Measurements from ENCODE around the gene NPM1.
A peak's percentile ranks its signal among the peaks of the same experiment; 100 is the strongest.

The NPM1 gene

DNA sequence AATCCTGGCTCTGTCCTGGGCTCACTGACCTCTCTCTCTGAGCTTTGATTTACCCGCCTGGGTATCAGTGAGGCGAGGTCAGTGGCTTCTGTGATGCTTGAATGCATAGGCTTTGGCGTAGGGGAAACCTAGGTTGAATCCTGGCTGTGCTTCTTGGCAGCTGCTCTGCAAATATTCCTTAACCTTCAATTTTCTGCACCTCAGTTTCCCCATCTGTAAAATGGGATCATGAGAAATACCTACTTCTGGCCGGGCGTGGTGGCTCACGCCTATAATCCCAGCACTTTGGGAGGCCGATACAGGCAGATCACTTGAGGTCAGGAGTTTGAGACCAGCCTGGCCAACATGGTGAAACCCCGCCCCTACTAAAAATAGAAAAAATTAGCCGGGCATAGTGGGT is 39.0 kb downstream of the NPM1 start:
- TF ChIP-seq, protein P1, sequence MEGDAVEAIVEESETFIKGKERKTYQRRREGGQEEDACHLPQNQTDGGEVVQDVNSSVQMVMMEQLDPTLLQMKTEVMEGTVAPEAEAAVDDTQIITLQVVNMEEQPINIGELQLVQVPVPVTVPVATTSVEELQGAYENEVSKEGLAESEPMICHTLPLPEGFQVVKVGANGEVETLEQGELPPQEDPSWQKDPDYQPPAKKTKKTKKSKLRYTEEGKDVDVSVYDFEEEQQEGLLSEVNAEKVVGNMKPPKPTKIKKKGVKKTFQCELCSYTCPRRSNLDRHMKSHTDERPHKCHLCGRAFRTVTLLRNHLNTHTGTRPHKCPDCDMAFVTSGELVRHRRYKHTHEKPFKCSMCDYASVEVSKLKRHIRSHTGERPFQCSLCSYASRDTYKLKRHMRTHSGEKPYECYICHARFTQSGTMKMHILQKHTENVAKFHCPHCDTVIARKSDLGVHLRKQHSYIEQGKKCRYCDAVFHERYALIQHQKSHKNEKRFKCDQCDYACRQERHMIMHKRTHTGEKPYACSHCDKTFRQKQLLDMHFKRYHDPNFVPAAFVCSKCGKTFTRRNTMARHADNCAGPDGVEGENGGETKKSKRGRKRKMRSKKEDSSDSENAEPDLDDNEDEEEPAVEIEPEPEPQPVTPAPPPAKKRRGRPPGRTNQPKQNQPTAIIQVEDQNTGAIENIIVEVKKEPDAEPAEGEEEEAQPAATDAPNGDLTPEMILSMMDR (IDR thresholded peaks at IDR 0.05): no peak

DNA sequence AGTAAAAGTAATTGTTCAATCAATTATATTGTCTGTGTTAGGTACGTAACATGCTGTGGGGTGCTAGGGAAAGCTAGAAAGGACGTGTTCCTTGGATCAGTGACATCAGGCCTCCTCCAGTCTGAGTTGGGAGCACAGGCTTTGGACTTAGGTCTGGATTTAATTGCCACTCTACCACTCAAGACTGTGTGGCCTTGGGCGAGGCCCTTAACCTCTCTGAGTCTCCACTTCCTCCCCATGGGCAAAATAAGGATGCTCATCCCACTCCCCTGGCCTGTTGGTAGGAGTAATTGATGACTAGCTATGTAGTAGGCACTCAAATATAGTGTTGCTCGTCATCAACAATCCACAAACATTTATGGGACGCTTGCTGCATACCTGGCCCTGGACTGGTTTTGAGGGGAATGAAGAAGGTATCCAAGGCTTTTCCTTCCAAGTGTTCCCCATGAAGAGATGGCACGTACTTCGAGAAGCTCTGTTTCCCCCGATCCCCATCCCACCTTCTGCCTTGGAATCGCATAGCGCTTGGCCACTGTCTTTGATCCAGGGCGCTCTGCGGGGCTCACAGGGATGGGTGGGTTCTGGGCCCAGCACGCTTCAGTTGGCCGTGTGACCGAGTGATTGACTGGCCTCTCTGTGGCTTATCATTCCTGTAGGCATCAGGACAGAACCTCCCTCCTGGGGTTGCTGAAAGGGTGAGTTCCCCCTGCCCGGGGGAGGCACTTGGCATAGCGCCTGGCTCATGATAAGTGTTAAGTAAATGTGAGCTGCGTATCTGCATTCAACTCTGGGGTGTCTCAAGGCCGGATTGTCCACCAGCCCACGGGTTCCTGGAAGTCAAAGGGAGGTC is 39.9 kb downstream of the NPM1 start:
- intact Hi-C loops (cut with DNase I; ENCODE audit: low total_unique reads): no loop called here
- Histone ChIP-seq H3K4me3 (no peak overlapping the region), H3K27me3 (no peaks in the 10 kb centered on the region), H3K27ac (no peak overlapping the region), H3K36me3 (no peaks in the 10 kb centered on the region), H3K4me1 (no peaks in the 10 kb centered on the region), H3K9me3 (no peaks in the 10 kb centered on the region)
- TF ChIP-seq, protein P1 (IDR thresholded peaks at IDR 0.05): no peak
- DNase-seq: peak in 1 of 2 donors; percentile 40

More for the DNA sequence above, 39.0 kb downstream of the NPM1 start:
- no peaks in the 10 kb centered on the region for H3K27me3 ChIP-seq
- no peak overlapping the region for H3K4me3 ChIP-seq
- no peak overlapping the region for H3K27ac ChIP-seq
- H3K36me3 ChIP-seq: no peaks in the 10 kb centered on the region
- DNase-seq: peak in 1 of 2 donors; percentile 43
- H3K9me3 ChIP-seq: no peaks in the 10 kb centered on the region
- no peaks in the 10 kb centered on the region for H3K4me1 ChIP-seq
- intact Hi-C loops (cut with DNase I; ENCODE audit: low total_unique reads): no loop called here

DNA sequence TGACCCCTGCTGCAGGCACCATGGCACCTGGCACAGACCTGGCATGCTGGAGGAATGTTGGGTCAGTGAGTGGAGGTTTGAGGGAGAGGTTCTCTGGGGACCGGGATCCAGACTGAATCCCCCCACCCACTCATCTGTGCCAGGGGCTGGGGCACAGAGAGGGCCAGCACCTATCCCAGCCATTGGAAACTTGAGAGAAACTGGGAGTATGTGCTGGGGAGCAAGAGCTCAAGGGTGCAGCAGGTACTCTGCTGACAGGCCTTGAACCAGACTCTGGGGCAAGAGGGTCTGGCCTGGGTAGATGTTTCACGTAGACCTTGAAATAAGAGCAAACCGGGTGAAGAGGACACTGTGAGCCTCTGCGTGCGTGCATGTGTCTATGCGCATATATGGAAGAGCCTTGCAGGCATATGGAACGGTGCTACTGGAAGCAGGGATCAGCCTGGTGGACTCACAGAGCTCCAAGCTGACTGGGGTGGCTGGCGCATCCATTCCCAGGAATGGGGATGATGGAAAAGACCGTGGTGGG is 40.6 kb downstream of the NPM1 start:
- H3K4me3 ChIP-seq: no peak overlapping the region
- DNase-seq: peak; percentile 10 to 37
- H3K36me3 ChIP-seq: no peaks in the 10 kb centered on the region
- no peaks in the 10 kb centered on the region for H3K4me1 ChIP-seq
- no peaks in the 10 kb centered on the region for H3K9me3 ChIP-seq
- intact Hi-C loops (cut with DNase I; ENCODE audit: low total_unique reads): no loop called here
- TF ChIP-seq, protein P1 (IDR thresholded peaks at IDR 0.05): no peak
- no peak overlapping the region for H3K27ac ChIP-seq
- H3K27me3 ChIP-seq: no peaks in the 10 kb centered on the region

DNA sequence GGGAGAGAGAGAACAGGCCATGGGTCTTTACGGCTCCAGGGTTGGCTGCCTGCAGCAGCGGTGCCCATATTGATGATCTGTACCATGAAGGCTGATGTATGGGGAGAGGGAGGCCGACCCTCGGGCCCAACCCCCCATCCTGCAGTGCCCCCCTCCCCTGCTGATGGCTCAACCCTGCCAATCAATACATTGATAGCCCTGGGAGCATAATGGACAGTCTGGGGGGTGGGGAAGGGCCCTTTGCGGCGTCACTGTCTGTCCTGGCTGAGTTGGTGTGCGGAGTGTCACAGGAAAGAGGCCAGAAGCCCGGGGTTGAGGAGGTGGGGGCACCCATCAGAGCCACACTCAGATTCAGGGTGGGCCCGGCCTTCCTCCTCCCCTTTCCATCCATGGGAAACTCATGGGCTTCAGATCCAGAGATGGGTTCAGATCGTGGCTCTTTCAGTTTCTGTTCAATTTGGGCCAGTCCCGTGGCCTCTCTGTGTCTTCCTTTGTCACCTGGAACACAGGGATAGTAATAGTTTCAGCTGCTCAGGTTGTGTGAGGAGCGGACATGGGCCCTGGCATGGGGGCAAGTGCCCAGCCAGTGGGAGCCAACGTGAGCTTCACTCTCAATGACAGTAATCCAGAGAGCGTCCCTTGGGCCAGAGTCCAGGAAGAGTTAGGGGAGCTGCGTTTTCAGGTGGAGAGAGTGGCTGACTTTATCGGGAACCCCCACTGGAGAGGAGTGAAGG is 41.3 kb downstream of the NPM1 start:
- DNase-seq: peak; percentile 16 to 50
- intact Hi-C loops (cut with DNase I; ENCODE audit: low total_unique reads): no loop called here
- TF ChIP-seq, protein P1 (IDR thresholded peaks at IDR 0.05): no peak
- no peaks in the 10 kb centered on the region for H3K27me3 ChIP-seq
- no peaks in the 10 kb centered on the region for H3K9me3 ChIP-seq
- H3K4me1 ChIP-seq: no peaks in the 10 kb centered on the region
- H3K4me3 ChIP-seq: no peak overlapping the region
- no peaks in the 10 kb centered on the region for H3K36me3 ChIP-seq
- H3K27ac ChIP-seq: no peak overlapping the region

DNA sequence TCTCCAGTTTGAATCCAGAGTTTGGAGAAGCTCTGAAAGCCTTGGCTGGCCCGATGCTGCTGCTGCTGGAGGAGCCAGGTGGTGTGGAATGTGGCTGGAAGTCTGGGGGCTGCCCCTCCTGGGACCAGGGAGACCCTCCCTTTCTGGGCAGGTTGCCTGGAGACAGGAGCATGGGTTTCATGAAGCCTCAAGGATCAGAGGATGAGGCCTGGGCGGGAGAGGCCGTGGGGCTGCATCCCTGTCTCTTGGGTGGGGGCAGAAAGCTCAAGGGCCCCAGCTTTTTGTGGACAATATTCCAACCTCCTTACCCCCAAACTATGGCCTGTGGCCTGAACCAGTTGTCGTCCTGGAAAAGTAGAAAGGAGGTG is 41.9 kb downstream of the NPM1 start:
- no peaks in the 10 kb centered on the region for H3K9me3 ChIP-seq
- no peak overlapping the region for H3K4me3 ChIP-seq
- H3K4me1 ChIP-seq: no peaks in the 10 kb centered on the region
- intact Hi-C loops (cut with DNase I; ENCODE audit: low total_unique reads): no loop called here
- no peaks in the 10 kb centered on the region for H3K27me3 ChIP-seq
- TF ChIP-seq, protein P1 (IDR thresholded peaks at IDR 0.05): no peak
- H3K27ac ChIP-seq: no peak overlapping the region
- DNase-seq: peak; percentile 16 to 51
- no peaks in the 10 kb centered on the region for H3K36me3 ChIP-seq
